ENCODE measurements around the gene MTRR. TPM values are rescaled to one million over a fixed set of nuclear protein-coding genes. Genes with fewer than 3 reads are reported as not detected.

MTRR gene
- polyA plus RNA-seq, 6 donors from 2014 or later = 24.7 to 75.3 (median 31.3) TPM

DNA sequence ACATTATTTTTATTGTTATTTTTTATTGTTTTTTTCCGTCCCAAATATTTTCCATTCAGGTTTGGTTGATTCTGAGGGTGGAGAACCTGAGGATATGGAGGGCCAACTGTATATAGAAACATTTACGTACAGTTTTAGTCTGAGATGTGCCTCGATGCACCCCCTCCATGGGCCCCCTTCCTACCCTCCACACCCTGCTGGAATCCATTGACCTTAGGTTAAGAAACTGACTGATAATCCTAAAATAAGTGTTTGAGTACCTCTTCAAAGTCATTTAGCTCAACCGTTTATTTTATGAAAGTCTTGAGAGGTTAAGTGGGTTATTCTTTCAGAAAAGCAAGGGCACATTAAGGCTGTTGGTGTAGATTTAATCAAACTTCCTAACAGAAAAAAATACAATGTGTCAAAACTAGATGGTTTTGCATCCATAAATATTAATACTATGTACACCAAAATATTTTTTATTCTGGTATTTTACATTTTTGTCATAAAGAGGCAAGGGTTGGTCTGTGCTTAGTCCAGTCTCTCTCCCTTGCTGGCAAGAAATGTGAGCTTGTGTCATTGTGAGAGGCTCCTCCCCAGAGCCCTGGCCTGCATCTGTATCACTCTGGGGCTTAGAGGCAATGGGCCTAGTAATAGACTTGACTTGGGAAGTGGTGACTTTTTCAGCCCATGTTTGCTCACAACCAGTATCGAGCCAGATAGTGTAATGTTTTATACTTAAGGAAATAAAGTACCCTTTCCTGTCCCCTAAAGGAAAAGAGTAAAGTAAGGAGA lies 15.7 kb downstream of the MTRR start:
- Mint-ChIP-seq H3K36me3 (peaks cover 17 to 19% of the 10 kb centered on the region in 2 donors), H3K27ac (peak overlapping the region in 1 of 6 donors; percentile 20), H3K4me1 (peaks cover 3 to 5% (median 5%) of the 10 kb centered on the region in 3 donors), H3K27me3 (no peaks in the 10 kb centered on the region), H3K4me3 (no peak overlapping the region), H3K9me3 (peaks cover 0 to 1% (median 0%) of the 10 kb centered on the region in 7 donors)
- no peak for ATAC-seq (ENCODE audit: low read depth in 2 of 2)
- DNase-seq = no peak

DNA sequence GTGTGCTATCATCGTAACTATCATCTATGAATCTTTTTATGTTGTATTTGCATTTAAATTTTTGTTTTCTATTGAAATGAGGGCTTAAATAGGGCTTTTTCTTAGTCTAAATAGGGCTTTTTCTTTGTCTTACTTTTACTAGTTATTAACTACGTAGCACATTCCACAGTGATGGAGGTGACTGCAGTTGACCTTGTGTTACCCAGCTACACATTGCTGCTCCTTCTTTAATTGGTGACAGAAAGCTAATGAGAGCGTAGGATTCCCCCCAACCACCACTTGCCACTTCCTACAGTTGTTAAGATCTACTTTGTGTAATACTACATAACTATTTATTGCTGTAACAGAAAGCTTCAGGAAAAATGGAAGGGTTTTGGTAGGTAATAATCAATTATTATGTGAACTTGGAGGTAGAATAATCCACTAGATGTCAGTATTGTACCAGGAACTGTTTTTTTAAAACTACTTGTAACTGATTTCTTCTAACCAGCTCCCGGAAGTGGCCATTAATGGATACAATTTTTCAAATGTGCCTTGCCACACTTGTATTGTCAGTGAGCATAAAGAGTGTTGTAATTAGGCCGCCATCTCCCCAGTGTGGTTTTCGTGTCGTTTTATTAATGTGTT lies 18.0 kb downstream of the MTRR start:
- DNase-seq (peak; percentile 15), ATAC-seq (ENCODE audit: low read depth in 2 of 2) (peak in 1 of 2 donors; percentile 23)
- no peaks in the 10 kb centered on the region for H3K9me3 Mint-ChIP-seq
- peaks cover 0 to 1% (median 0%) of the 10 kb centered on the region in 3 donors for H3K4me1 Mint-ChIP-seq
- H3K4me3 Mint-ChIP-seq = no peak overlapping the region
- no peaks in the 10 kb centered on the region for H3K27me3 Mint-ChIP-seq
- H3K36me3 Mint-ChIP-seq = peaks cover 11 to 16% of the 10 kb centered on the region in 2 donors
- H3K27ac Mint-ChIP-seq = peak overlapping the region in 2 of 6 donors; percentile 7 to 75

DNA sequence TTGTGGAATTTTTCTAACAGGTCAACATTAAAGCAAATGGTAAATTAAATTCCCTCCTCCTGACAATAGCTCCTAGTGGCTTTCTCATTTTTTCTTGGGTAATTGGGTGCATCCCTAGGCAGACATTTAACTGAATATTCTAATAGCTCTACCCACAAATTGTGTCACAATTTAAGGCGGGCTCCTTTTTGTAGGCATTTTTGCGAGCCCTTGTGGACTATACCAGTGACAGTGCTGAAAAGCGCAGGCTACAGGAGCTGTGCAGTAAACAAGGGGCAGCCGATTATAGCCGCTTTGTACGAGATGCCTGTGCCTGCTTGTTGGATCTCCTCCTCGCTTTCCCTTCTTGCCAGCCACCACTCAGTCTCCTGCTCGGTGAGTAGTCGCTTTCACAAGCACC lies 20.0 kb downstream of the MTRR start:
- Mint-ChIP-seq H3K36me3 (peaks cover 10 to 18% of the 10 kb centered on the region in 2 donors), H3K27me3 (no peaks in the 10 kb centered on the region)
- DNase-seq = no peak

DNA sequence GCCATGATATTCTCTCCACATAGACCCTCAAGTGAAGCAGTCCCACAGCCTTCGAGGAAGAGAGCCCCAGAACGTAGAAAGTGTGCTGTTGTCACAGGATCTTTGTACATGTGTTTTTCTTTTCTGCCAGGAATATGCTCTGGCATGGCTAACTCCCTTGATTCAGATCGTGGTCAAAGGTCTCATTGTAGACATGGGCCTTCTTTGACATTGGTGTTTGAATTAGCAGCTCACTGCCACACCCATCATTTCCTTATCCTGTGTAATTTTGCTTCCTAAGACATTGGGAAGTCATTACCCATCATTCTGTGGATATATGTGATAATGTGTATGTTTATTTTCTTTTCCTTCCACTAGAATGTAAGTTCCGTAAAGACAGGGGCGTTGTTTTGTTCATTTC lies 25.5 kb downstream of the MTRR start:
- no peaks in the 10 kb centered on the region for H3K27me3 Mint-ChIP-seq
- no peaks in the 10 kb centered on the region for H3K9me3 Mint-ChIP-seq
- H3K27ac Mint-ChIP-seq = peak overlapping the region in 1 of 6 donors; percentile 7
- H3K4me1 Mint-ChIP-seq = peaks cover 0 to 4% (median 0%) of the 10 kb centered on the region in 3 donors
- ATAC-seq (ENCODE audit: low read depth in 2 of 2) (no peak), DNase-seq (no peak)
- peaks cover 35 to 37% of the 10 kb centered on the region in 2 donors for H3K36me3 Mint-ChIP-seq
- peak overlapping the region in 1 of 8 donors; percentile 47 for H3K4me3 Mint-ChIP-seq

More for the DNA sequence above, 20.0 kb downstream of the MTRR start:
- Mint-ChIP-seq H3K27ac (peak overlapping the region in 1 of 6 donors; percentile 48), H3K4me1 (no peaks in the 10 kb centered on the region), H3K4me3 (no peak overlapping the region), H3K9me3 (no peaks in the 10 kb centered on the region)
- ATAC-seq (ENCODE audit: low read depth in 2 of 2) = no peak

GRCh38 chr5:7894860-7895259 lies 25.9 kb downstream of the MTRR start:
- Mint-ChIP-seq H3K4me1 (peaks cover 0 to 4% (median 0%) of the 10 kb centered on the region in 3 donors), H3K9me3 (no peaks in the 10 kb centered on the region), H3K4me3 (no peak overlapping the region), H3K36me3 (peaks cover 37 to 38% of the 10 kb centered on the region in 2 donors), H3K27me3 (no peaks in the 10 kb centered on the region), H3K27ac (no peak overlapping the region)
- DNase-seq (no peak), ATAC-seq (ENCODE audit: low read depth in 2 of 2) (no peak)

DNA sequence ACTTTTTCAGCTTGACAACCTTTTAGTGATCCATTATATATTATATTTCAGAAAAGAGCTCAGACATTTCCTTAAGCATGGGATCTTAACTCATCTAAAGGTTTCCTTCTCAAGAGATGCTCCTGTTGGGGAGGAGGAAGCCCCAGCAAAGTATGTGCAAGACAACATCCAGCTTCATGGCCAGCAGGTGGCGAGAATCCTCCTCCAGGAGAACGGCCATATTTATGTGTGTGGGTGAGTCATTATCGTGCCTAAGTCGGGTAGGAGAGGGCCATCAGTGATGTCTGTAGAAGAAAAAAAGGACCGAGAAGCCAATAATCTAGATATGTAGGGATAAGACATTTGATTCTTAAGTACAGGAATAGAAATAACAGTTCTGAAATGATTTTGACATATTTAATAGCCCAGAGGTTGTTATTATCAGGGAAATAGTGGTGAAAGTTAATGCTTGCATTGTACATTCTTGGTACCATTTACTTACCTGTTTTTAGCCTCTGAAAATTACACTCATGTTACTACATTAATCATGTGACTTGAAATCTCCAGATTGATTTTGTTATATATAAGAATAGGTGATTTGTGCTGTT lies 28.2 kb downstream of the MTRR start:
- H3K27ac Mint-ChIP-seq = peak overlapping the region in 1 of 6 donors; percentile 45
- no peaks in the 10 kb centered on the region for H3K9me3 Mint-ChIP-seq

GRCh38 chr5:7902201-7902600 lies 33.3 kb downstream of the MTRR start:
- Mint-ChIP-seq H3K4me1 (no peaks in the 10 kb centered on the region), H3K4me3 (no peak overlapping the region), H3K36me3 (peaks cover 35 to 44% of the 10 kb centered on the region in 2 donors), H3K27me3 (no peaks in the 10 kb centered on the region), H3K9me3 (peaks cover 0 to 5% (median 4%) of the 10 kb centered on the region in 7 donors), H3K27ac (no peak overlapping the region)
- no peak for DNase-seq
- no peak for ATAC-seq (ENCODE audit: low read depth in 2 of 2)

More for the DNA sequence above, 28.2 kb downstream of the MTRR start:
- H3K4me3 Mint-ChIP-seq = no peak overlapping the region
- no peak for DNase-seq
- ATAC-seq (ENCODE audit: low read depth in 2 of 2) = no peak
- no peaks in the 10 kb centered on the region for H3K27me3 Mint-ChIP-seq
- H3K36me3 Mint-ChIP-seq = peaks cover 40 to 43% of the 10 kb centered on the region in 2 donors
- peaks cover 0 to 4% (median 0%) of the 10 kb centered on the region in 3 donors for H3K4me1 Mint-ChIP-seq

GRCh38 chr5:7902666-7903625 lies 34.0 kb downstream of the MTRR start:
- Mint-ChIP-seq H3K36me3 (peaks cover 40 to 49% of the 10 kb centered on the region in 2 donors), H3K4me3 (no peak overlapping the region), H3K9me3 (peaks cover 4 to 12% (median 9%) of the 10 kb centered on the region in 7 donors), H3K4me1 (no peaks in the 10 kb centered on the region), H3K27me3 (no peaks in the 10 kb centered on the region), H3K27ac (peak overlapping the region in 2 of 6 donors; percentile 24 to 49)
- no peak for ATAC-seq (ENCODE audit: low read depth in 2 of 2)
- no peak for DNase-seq

DNA sequence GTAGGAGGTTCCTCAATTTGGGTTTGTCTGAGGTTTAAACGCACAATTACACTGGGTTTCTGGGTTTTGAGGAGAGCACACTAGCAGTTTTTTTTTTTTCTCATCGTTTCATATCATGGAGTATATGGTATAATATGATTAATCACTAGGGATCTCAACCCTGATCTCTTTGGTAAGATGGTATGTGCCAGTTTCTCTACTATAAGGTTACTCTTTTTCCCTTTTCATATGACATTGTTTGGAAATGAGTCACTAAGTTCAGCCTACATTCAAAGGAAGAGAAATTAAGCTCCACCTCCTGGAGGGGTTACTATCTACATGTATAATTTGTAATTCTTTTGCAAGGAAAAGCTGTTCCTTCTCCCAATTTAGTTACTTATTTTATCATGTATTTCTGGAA lies 35.2 kb downstream of the MTRR start:
- no peaks in the 10 kb centered on the region for H3K4me1 Mint-ChIP-seq
- ATAC-seq (ENCODE audit: low read depth in 2 of 2) = no peak
- peaks cover 4 to 24% (median 21%) of the 10 kb centered on the region in 7 donors for H3K9me3 Mint-ChIP-seq
- H3K27ac Mint-ChIP-seq = no peak overlapping the region
- H3K36me3 Mint-ChIP-seq = peaks cover 40 to 53% of the 10 kb centered on the region in 2 donors
- no peak overlapping the region for H3K4me3 Mint-ChIP-seq
- no peaks in the 10 kb centered on the region for H3K27me3 Mint-ChIP-seq
- no peak for DNase-seq

DNA sequence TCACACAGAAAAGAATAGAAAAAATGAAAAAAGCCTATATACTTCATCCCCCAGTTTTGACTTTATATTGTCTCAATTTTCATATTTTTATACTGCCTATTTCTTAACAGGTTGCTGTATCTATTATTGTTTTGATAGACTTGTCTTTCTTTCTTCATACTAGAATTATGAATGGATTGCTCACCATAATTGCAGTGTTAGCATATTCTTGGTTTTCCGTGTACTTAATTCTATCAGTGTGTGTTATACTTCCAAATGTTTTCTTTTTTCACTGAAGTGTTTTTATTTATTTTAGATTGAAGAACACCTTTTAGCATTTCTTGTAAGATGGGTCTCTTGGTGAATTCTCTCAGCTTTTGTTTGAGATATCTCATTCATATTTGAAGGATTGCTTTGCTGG lies 38.7 kb downstream of the MTRR start:
- Mint-ChIP-seq H3K9me3 (peaks cover 6 to 52% (median 42%) of the 10 kb centered on the region in 7 donors), H3K4me3 (no peak overlapping the region), H3K27ac (no peak overlapping the region), H3K4me1 (no peaks in the 10 kb centered on the region), H3K27me3 (no peaks in the 10 kb centered on the region), H3K36me3 (peaks cover 44 to 59% of the 10 kb centered on the region in 2 donors)
- DNase-seq (no peak), ATAC-seq (ENCODE audit: low read depth in 2 of 2) (no peak)

- Mint-ChIP-seq H3K27me3 (no peaks in the 10 kb centered on the region), H3K4me1 (no peaks in the 10 kb centered on the region), H3K9me3 (peaks cover 13 to 59% (median 48%) of the 10 kb centered on the region in 7 donors), H3K4me3 (no peak overlapping the region), H3K27ac (peak overlapping the region in 1 of 6 donors; percentile 38), H3K36me3 (peaks cover 51 to 63% of the 10 kb centered on the region in 2 donors)
- DNase-seq = no peak
- ATAC-seq (ENCODE audit: low read depth in 2 of 2) = no peak
Measured at GRCh38 chr5:7908317-7908716, 39.4 kb downstream of the MTRR start.

GRCh38 chr5:7910738-7911428 lies 41.9 kb downstream of the MTRR start:
- no peak for DNase-seq
- Mint-ChIP-seq H3K4me1 (no peaks in the 10 kb centered on the region), H3K27ac (no peak overlapping the region), H3K27me3 (no peaks in the 10 kb centered on the region), H3K9me3 (peaks cover 17 to 70% (median 51%) of the 10 kb centered on the region in 7 donors), H3K36me3 (peaks cover 49 to 53% of the 10 kb centered on the region in 2 donors), H3K4me3 (peak overlapping the region in 1 of 8 donors; percentile 56)
- no peak for ATAC-seq (ENCODE audit: low read depth in 2 of 2)
